Smooth muscle cell (in vitro differentiated cells): ENCODE measurements around the gene DCAF12. TPM values are rescaled to one million over a fixed set of nuclear protein-coding genes. Genes with fewer than 3 reads are reported as not detected.

Experiments used
- DNase-seq: peaks from one replicate; lab custom pipeline; 2025; ENCODE audit not compliant: unreplicated experiment; lab: John Stamatoyannopoulos, UW
- H2AFZ ChIP-seq: fragments of 200-600 bp; sonication (generic); 2 replicates; pipeline ENCODE4 v1.6.0; 2016; ENCODE audit warnings: antibody characterized with exemption, low read depth, mild to moderate bottlenecking
- H3F3A ChIP-seq: fragments of 200-600 bp; sonication (generic); 2 replicates; pipeline ENCODE4 v1.6.0; 2017; ENCODE audit warnings: antibody characterized with exemption, low read depth
- H3K27ac ChIP-seq: fragments of 200-600 bp; sonication (generic); 2 replicates; pipeline ENCODE4 v1.5.1; 2016; ENCODE audit warnings: low read depth, mild to moderate bottlenecking
- H3K27me3 ChIP-seq: fragments of 200-600 bp; sonication (generic); 2 replicates; pipeline ENCODE4 v1.6.1; 2016; ENCODE audit warnings: low read depth, mild to moderate bottlenecking
- H3K36me3 ChIP-seq: fragments of 200-600 bp; sonication (generic); 2 replicates; pipeline ENCODE4 v1.5.1; 2016; ENCODE audit warnings: low read depth
- H3K4me1 ChIP-seq: fragments of 200-600 bp; sonication (generic); 2 replicates; pipeline ENCODE4 v1.5.1; 2016; ENCODE audit warnings: low read depth
- H3K4me2 ChIP-seq: fragments of 200-600 bp; sonication (generic); 2 replicates; pipeline ENCODE4 v1.6.0; 2016; ENCODE audit warnings: mild to moderate bottlenecking
- H3K4me3 ChIP-seq: fragments of 200-600 bp; sonication (generic); 2 replicates; pipeline ENCODE4 v1.5.1; 2016; ENCODE audit warnings: mild to moderate bottlenecking
- H3K79me2 ChIP-seq: fragments of 200-600 bp; sonication (generic); 2 replicates; pipeline ENCODE4 v1.6.0; 2016; ENCODE audit warnings: low read depth, mild to moderate bottlenecking
- H3K9ac ChIP-seq: fragments of 200-600 bp; sonication (generic); 2 replicates; pipeline ENCODE4 v1.6.0; 2016; ENCODE audit warnings: low read depth
- H3K9me3 ChIP-seq: fragments of 200-600 bp; sonication (generic); replicated peaks from 2 replicates; pipeline ENCODE4 v1.5.1; 2016; ENCODE audit warnings: low read depth
- H4K20me1 ChIP-seq: fragments of 200-600 bp; sonication (generic); 2 replicates; pipeline ENCODE4 v1.6.0; 2016; ENCODE audit warnings: low read depth
- WGBS: methylation state at CpG from one replicate; pipeline ENCODE4 v1.1.7; 2016; ENCODE audit warnings: low lambda C conversion rate; 5-methylcytosine and 5-hydroxymethylcytosine counted together
- polyA plus RNA-seq: library from polyadenylated mRNA; unstranded; fragments of >200 nt; fragmentation: Nextera tagmentation; extraction: Ambion mirVana; gene quantifications from 2 replicates; pipeline ENCODE4 v1.2.1, GENCODE V29; 2016
- total RNA-seq: library from RNA; depleted of rRNA; stranded (reverse); fragments of >200 nt; gene quantifications from 2 replicates; pipeline ENCODE4 v1.2.3, GENCODE V29; 2014
- TF ChIP-seq, protein P1 (sequence below): fragments of 200-600 bp; sonication (generic); IDR thresholded peaks from 2 replicates; pipeline ENCODE4 v1.5.1; 2017; ENCODE audit warnings: borderline replicate concordance, mild to moderate bottlenecking, antibody characterized with exemption; ENCODE audit not compliant: insufficient read depth, poor library complexity, severe bottlenecking

Gene DCAF12
- total and polyA plus RNA-seq, 2 experiments from 2014 or later: 16.1 to 23.4 TPM

DNA sequence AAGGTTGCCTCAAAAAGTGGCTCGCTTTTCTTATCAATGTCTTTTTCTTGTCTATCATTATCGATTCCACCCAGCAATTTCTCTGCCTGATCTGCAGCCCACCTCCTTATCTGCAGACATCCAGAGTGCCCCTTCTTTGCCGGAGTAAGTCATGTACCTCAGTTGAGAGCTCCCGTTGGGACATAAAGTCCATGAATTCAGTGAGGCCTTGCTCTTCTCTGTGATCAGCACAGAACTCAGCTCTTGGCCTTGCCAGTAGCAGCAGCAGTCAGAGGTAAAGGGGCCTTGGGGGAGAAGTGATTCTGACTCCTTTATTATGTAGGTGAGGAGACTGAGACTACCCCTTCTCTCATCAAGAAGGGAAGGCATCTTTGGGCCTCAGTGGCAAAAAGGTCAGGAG, 24.9 kb upstream of the DCAF12 start:
- WGBS: 86% methylated on average over 4 of the region's 4 CpGs
- H3K9me3 ChIP-seq: no peaks in the 10 kb centered on the region

DNA sequence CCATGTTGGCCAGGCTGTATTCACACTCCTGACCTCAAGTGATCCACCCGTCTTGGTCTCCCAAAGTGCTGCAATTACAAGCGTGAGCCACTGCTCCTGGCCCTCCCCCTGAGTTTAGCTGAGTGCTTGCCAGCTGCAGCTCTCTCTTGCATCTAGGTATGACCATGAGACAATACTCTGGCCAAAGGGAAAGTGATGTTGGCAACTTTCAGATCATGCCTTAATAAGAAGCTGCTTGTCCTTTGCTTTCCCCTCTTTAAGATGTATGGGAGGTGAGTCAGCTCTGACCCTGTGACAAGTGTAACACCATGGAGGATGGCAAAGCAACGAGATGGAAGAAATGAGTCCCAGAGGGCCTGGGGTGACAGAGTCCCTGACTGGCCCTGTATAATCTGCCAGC, 18.7 kb upstream of the DCAF12 start:
- Histone ChIP-seq H3K4me1 (no peaks in the 10 kb centered on the region), H3F3A (no peaks in the 10 kb centered on the region), H3K9ac (no peak overlapping the region), H3K27ac (no peak overlapping the region), H3K4me3 (no peak overlapping the region), H3K4me2 (no peak overlapping the region), H3K36me3 (no peaks in the 10 kb centered on the region), H4K20me1 (no peaks in the 10 kb centered on the region), H3K9me3 (no peaks in the 10 kb centered on the region), H2AFZ (no peak overlapping the region), H3K27me3 (no peaks in the 10 kb centered on the region), H3K79me2 (no peaks in the 10 kb centered on the region)
- TF ChIP-seq, protein P1, sequence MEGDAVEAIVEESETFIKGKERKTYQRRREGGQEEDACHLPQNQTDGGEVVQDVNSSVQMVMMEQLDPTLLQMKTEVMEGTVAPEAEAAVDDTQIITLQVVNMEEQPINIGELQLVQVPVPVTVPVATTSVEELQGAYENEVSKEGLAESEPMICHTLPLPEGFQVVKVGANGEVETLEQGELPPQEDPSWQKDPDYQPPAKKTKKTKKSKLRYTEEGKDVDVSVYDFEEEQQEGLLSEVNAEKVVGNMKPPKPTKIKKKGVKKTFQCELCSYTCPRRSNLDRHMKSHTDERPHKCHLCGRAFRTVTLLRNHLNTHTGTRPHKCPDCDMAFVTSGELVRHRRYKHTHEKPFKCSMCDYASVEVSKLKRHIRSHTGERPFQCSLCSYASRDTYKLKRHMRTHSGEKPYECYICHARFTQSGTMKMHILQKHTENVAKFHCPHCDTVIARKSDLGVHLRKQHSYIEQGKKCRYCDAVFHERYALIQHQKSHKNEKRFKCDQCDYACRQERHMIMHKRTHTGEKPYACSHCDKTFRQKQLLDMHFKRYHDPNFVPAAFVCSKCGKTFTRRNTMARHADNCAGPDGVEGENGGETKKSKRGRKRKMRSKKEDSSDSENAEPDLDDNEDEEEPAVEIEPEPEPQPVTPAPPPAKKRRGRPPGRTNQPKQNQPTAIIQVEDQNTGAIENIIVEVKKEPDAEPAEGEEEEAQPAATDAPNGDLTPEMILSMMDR: no peak
- whole genome bisulfite sequencing: 74% methylated on average over 3 of the region's 3 CpGs
- no peak for DNase-seq

More for the DNA sequence above, 24.9 kb upstream of the DCAF12 start:
- DNase-seq: no peak
- Histone ChIP-seq H3K27ac (no peak overlapping the region), H3K4me3 (no peak overlapping the region), H3K36me3 (no peaks in the 10 kb centered on the region), H4K20me1 (no peaks in the 10 kb centered on the region), H3K4me1 (no peaks in the 10 kb centered on the region), H3K4me2 (no peak overlapping the region), H3K79me2 (no peaks in the 10 kb centered on the region), H3K27me3 (no peaks in the 10 kb centered on the region), H3F3A (no peaks in the 10 kb centered on the region), H2AFZ (no peak overlapping the region), H3K9ac (no peak overlapping the region)
- TF ChIP-seq, protein P1: no peak

DNA sequence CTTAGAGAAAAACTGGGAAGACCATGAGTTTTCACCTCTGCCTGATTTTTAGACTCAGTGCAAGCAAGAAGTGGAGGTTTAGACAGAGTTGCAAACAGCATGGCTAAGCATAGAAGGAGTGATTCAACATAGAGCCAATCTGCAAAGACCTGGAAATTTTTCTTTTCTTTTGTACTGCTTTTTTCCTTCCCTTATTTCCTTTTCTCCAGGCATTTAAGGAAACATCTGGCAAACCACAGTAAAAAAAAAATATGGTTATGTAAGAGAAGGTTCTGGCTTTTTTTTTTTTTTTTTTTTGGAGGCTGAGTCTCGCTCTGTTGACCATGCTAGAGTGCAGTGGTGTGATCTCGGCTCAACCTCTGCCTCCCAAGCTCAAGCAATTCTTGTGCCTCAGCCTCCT, 16.6 kb upstream of the DCAF12 start:
- WGBS: 83% methylated on average over 2 of the region's 2 CpGs
- TF ChIP-seq, protein P1: no peak
- Histone ChIP-seq H4K20me1 (no peaks in the 10 kb centered on the region), H3K9ac (no peak overlapping the region), H3K27me3 (no peaks in the 10 kb centered on the region), H3K36me3 (no peaks in the 10 kb centered on the region), H3K79me2 (no peaks in the 10 kb centered on the region), H3K4me2 (no peak overlapping the region), H3K9me3 (no peaks in the 10 kb centered on the region), H3K4me1 (no peaks in the 10 kb centered on the region), H2AFZ (peak overlapping the region; percentile 35), H3K4me3 (no peak overlapping the region), H3K27ac (no peak overlapping the region), H3F3A (no peaks in the 10 kb centered on the region)
- no peak for DNase-seq

DNA sequence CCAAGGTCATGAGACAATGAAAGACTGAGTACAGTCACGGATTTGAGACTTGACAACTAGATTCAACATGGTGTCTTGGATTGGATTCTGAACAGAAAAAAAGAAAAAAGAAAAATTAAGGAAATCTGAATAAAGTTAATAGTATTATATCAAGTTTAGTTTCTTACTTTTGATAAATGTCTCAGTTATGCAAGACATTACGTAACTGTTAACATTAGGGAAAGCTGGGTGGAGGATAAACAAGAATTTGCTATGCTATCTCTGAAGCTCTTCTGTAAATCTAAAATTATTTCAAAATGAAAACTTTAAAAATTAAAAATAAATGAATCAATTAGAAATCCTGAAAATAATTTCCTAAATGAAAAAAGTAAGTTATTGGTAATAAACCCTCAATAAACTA, 14.4 kb upstream of the DCAF12 start:
- Histone ChIP-seq H3K27ac (no peak overlapping the region), H3K27me3 (no peaks in the 10 kb centered on the region), H3K4me3 (no peak overlapping the region), H3K9ac (no peak overlapping the region), H3K36me3 (no peaks in the 10 kb centered on the region), H3K4me1 (no peaks in the 10 kb centered on the region), H3K9me3 (no peaks in the 10 kb centered on the region), H3K4me2 (no peak overlapping the region), H2AFZ (no peak overlapping the region), H3K79me2 (no peaks in the 10 kb centered on the region), H3F3A (no peaks in the 10 kb centered on the region), H4K20me1 (no peaks in the 10 kb centered on the region)
- TF ChIP-seq, protein P1: no peak
- no peak for DNase-seq
- WGBS: 90% methylated on average over 2 of the region's 2 CpGs
